Measurements from ENCODE around the gene ZKSCAN3.

DNA sequence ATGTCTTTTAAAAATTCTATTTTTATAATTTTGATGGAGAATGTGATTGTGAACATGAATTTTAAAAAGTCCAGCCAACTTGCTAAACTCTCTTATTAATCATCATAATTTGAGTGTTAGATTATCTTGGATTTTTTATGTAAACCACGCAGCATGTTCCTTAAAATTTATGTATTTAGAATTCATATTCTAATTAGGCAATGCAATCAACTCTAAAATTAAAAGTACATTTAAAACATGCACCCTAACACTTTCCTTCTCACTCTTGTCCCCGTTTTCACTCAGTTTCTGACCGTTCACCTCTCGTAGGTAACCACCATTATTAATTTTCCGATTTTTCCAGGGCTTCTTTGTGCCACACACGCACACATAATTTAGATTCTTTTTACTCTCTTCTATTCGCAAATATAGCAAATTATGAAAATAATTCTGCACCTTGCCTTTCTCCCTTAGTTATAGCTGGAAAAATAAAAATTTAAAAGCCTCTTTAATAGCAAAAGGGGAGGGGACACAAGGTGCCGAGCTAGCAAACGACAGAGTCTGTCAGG, 329 bp upstream of the ZKSCAN3 start:
- TF ChIP-seq, protein P1, sequence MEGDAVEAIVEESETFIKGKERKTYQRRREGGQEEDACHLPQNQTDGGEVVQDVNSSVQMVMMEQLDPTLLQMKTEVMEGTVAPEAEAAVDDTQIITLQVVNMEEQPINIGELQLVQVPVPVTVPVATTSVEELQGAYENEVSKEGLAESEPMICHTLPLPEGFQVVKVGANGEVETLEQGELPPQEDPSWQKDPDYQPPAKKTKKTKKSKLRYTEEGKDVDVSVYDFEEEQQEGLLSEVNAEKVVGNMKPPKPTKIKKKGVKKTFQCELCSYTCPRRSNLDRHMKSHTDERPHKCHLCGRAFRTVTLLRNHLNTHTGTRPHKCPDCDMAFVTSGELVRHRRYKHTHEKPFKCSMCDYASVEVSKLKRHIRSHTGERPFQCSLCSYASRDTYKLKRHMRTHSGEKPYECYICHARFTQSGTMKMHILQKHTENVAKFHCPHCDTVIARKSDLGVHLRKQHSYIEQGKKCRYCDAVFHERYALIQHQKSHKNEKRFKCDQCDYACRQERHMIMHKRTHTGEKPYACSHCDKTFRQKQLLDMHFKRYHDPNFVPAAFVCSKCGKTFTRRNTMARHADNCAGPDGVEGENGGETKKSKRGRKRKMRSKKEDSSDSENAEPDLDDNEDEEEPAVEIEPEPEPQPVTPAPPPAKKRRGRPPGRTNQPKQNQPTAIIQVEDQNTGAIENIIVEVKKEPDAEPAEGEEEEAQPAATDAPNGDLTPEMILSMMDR (IDR thresholded peaks at IDR 0.05) = no peak
- no peak for TF ChIP-seq ZFX (IDR thresholded peaks at IDR 0.05; ENCODE audit: borderline replicate concordance)

All from 22Rv1 (cell line).